Hypothalamus (tissue), 51 donors: ENCODE results near the gene ACAD9.

Experiments used
- DNase-seq, 51 donors: peaks; one replicate each; lab custom pipeline; 2025; lab: John Stamatoyannopoulos, UW

Gene ACAD9

GRCh38 chr3:128932516-128933212 lies 53.2 kb downstream of the ACAD9 start:
- no peak for DNase-seq

GRCh38 chr3:128933213-128933921 lies 53.9 kb downstream of the ACAD9 start:
- DNase-seq: no peak

GRCh38 chr3:128933922-128934253 lies 54.5 kb downstream of the ACAD9 start:
- DNase-seq: no peak

- no peak for DNase-seq
Observed at GRCh38 chr3:128935922-128936321, 56.5 kb downstream of the ACAD9 start.

GRCh38 chr3:128936341-128936740 lies 56.9 kb downstream of the ACAD9 start:
- no peak for DNase-seq

- DNase-seq: no peak
Observed at GRCh38 chr3:128940252-128940651, 60.8 kb downstream of the ACAD9 start.

- no peak for DNase-seq
Observed at GRCh38 chr3:128942161-128942952, 62.9 kb downstream of the ACAD9 start.

- no peak for DNase-seq
Observed at GRCh38 chr3:128945041-128945877, 65.8 kb downstream of the ACAD9 start.

GRCh38 chr3:128945878-128946175 lies 66.4 kb downstream of the ACAD9 start:
- DNase-seq: no peak

GRCh38 chr3:128946411-128946810 lies 67.0 kb downstream of the ACAD9 start:
- no peak for DNase-seq

- DNase-seq: no peak
Observed at GRCh38 chr3:128949158-128949557, 69.7 kb downstream of the ACAD9 start.

- DNase-seq: peak in 9 of 51 donors; percentile 2 to 28 (median 10)
Observed at GRCh38 chr3:128950223-128950938, 71.0 kb downstream of the ACAD9 start.

GRCh38 chr3:128956440-128956839 lies 77.0 kb downstream of the ACAD9 start:
- no peak for DNase-seq
